ENCODE measurements around the gene PPM1A.

DNA sequence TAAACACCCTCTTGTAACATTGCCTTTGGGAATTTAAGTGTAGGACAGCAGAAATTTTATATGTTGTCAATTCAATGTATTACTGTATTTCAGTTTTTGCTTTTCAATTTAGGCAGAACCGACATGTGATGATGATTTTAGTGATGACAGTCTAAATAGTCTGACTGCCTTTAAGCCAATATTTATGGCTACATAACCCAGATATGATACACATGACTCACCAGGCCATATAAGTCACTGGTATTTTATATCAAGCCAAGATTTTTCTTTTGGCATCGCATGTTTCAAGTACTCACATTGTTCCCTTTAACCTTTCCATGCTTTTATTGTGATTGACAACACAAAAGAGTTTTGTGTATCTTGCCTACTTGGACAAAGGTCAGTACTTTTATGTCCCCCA lies 13.6 kb upstream of the PPM1A start:
- TF ChIP-seq, protein P1, sequence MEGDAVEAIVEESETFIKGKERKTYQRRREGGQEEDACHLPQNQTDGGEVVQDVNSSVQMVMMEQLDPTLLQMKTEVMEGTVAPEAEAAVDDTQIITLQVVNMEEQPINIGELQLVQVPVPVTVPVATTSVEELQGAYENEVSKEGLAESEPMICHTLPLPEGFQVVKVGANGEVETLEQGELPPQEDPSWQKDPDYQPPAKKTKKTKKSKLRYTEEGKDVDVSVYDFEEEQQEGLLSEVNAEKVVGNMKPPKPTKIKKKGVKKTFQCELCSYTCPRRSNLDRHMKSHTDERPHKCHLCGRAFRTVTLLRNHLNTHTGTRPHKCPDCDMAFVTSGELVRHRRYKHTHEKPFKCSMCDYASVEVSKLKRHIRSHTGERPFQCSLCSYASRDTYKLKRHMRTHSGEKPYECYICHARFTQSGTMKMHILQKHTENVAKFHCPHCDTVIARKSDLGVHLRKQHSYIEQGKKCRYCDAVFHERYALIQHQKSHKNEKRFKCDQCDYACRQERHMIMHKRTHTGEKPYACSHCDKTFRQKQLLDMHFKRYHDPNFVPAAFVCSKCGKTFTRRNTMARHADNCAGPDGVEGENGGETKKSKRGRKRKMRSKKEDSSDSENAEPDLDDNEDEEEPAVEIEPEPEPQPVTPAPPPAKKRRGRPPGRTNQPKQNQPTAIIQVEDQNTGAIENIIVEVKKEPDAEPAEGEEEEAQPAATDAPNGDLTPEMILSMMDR (IDR thresholded peaks at IDR 0.05; ENCODE audit: low read length) = no peak
- no peak for TF ChIP-seq EZH2 (IDR thresholded peaks at IDR 0.05; ENCODE audit: borderline replicate concordance, low read length)

Measured in OCI-LY1 (cell line).